HG02588 (cell line): ENCODE data around the gene CHST10.
"Not testable (repeated sequence)": the region's sequence is repeated elsewhere in the genome, so short reads cannot be mapped to it uniquely, and the experiment has no call there.

Source experiments
- ATAC-seq: cut with Tn5 transposase; IDR thresholded peaks from one replicate; pipeline ENCODE4 v1.9.1; 2021; ENCODE audit warnings: mild to moderate bottlenecking, moderate library complexity; ENCODE audit not compliant: unreplicated experiment

CHST10 gene

GRCh38 chr2:100395532-100396350 is 21.7 kb downstream of the CHST10 start:
- ATAC-seq = no peak

GRCh38 chr2:100394111-100394641 is 23.3 kb downstream of the CHST10 start:
- peak; percentile 33 for ATAC-seq

- ATAC-seq = no peak
Observed at GRCh38 chr2:100393362-100393761, 24.1 kb downstream of the CHST10 start.

GRCh38 chr2:100392715-100393114 is 24.8 kb downstream of the CHST10 start:
- no peak for ATAC-seq

- no peak for ATAC-seq
Observed at GRCh38 chr2:100391735-100392515, 25.5 kb downstream of the CHST10 start.

GRCh38 chr2:100390001-100390940 is 27.2 kb downstream of the CHST10 start:
- ATAC-seq = no peak

GRCh38 chr2:100388703-100389102 is 28.8 kb downstream of the CHST10 start:
- no peak for ATAC-seq

GRCh38 chr2:100383954-100384353 is 33.5 kb downstream of the CHST10 start:
- no peak for ATAC-seq

- no peak for ATAC-seq
Observed at GRCh38 chr2:100383306-100383705, 34.2 kb downstream of the CHST10 start.

GRCh38 chr2:100381240-100381639 is 36.2 kb downstream of the CHST10 start:
- ATAC-seq = peak; percentile 79

GRCh38 chr2:100380681-100381080 is 36.8 kb downstream of the CHST10 start:
- ATAC-seq = no peak

GRCh38 chr2:100376836-100377235 is 40.6 kb downstream of the CHST10 start:
- ATAC-seq = no peak

- ATAC-seq = no peak
Observed at GRCh38 chr2:100367163-100367562, 50.3 kb downstream of the CHST10 start.

GRCh38 chr2:100365434-100365833 is 52.0 kb downstream of the CHST10 start:
- ATAC-seq = no peak

GRCh38 chr2:100362269-100362668 is 55.2 kb downstream of the CHST10 start:
- not testable (repeated sequence) for ATAC-seq

GRCh38 chr2:100359576-100359975 is 57.9 kb downstream of the CHST10 start:
- no peak for ATAC-seq

- no peak for ATAC-seq
Observed at GRCh38 chr2:100358554-100358953, 58.9 kb downstream of the CHST10 start.

- ATAC-seq = no peak
Observed at GRCh38 chr2:100352521-100352920, 64.9 kb downstream of the CHST10 start.

- no peak for ATAC-seq
Observed at GRCh38 chr2:100350661-100351185, 66.7 kb downstream of the CHST10 start.

GRCh38 chr2:100345144-100345543 is 72.3 kb downstream of the CHST10 start:
- ATAC-seq = not testable (repeated sequence)
